HEK293 (cell line): ENCODE data around the gene WASL.

Experiments used
- CTCF ChIA-PET: fragments of 350-600 bp; formaldehyde crosslinking; extraction: SDS; loops from one replicate; lab custom pipeline; 2021; ENCODE audit warnings: antibody characterized with exemption; lab: Yijun Ruan, JAX
- POLR2A ChIA-PET: fragments of 300-600 bp; formaldehyde crosslinking; extraction: SDS; loops from one replicate; lab custom pipeline; 2020; ENCODE audit warnings: antibody characterized with exemption, inconsistent platforms; lab: Yijun Ruan, JAX
- H3K27ac ChIP-seq: fragments of 200-500 bp; sonication (Bioruptor generic); 2 replicates; pipeline ENCODE4 v1.5.1; 2014; ENCODE audit warnings: low read depth, low read length, control low read depth, inconsistent platforms; ENCODE audit errors: extremely low read depth
- H3K36me3 ChIP-seq, 2 experiments: fragments of 200-500 bp in 1 of 2; sonication (Bioruptor generic) in 1 of 2; 1 replicate in 1 of 2; 2 replicates in 1 of 2; pipeline ENCODE4 v1.5.1; 2014 to 2017; ENCODE audit warnings: inconsistent platforms in 2 of 2, low read length in 2 of 2; ENCODE audit not compliant: control insufficient read depth in 2 of 2, insufficient read depth in 1 of 2
- H3K4me1 ChIP-seq: fragments of 200-500 bp; sonication (Bioruptor generic); 2 replicates; pipeline ENCODE4 v1.5.1; 2014; ENCODE audit warnings: mild to moderate bottlenecking, low read length, inconsistent platforms; ENCODE audit not compliant: control insufficient read depth, insufficient read depth
- H3K4me3 ChIP-seq: 2 replicates; pipeline ENCODE4 v1.5.1; 2011; ENCODE audit warnings: low read depth, mild to moderate bottlenecking, control low read depth, low read length, moderate library complexity
- H3K9me3 ChIP-seq: fragments of 200-500 bp; sonication (Bioruptor generic); 2 replicates; pipeline ENCODE4 v1.5.1; 2014; ENCODE audit warnings: low read depth, low read length, inconsistent platforms; ENCODE audit not compliant: control insufficient read depth, insufficient read depth
- KLF9 ChIP-seq: fragments of 450-650 bp; formaldehyde crosslinking; IDR thresholded peaks from 2 replicates; pipeline ENCODE4 v1.5.1; 2016; ENCODE audit warnings: missing biosample characterization, missing genetic modification characterization, low read depth
- PRDM1 ChIP-seq: fragments of 450-650 bp; formaldehyde crosslinking; IDR thresholded peaks from 2 replicates; pipeline ENCODE4; 2016; ENCODE audit warnings: missing biosample characterization, missing genetic modification characterization
- SP3 ChIP-seq: fragments of 450-650 bp; formaldehyde crosslinking; IDR thresholded peaks from 2 replicates; pipeline ENCODE4 v1.5.1; 2016; ENCODE audit warnings: missing biosample characterization, missing genetic modification characterization
- ZFP3 ChIP-seq: fragments of 450-650 bp; formaldehyde crosslinking; IDR thresholded peaks from 2 replicates; pipeline ENCODE4 v1.5.1; 2016; ENCODE audit warnings: low read depth, missing biosample characterization, missing genetic modification characterization
- ZFP41 ChIP-seq: fragments of 450-650 bp; formaldehyde crosslinking; IDR thresholded peaks from 2 replicates; pipeline ENCODE4 v1.5.1; 2016; ENCODE audit warnings: missing biosample characterization, missing genetic modification characterization, borderline replicate concordance
- ZNF138 ChIP-seq: fragments of 450-650 bp; formaldehyde crosslinking; IDR thresholded peaks from 2 replicates; pipeline ENCODE4 v1.5.1; 2016; ENCODE audit warnings: missing biosample characterization, missing genetic modification characterization, borderline replicate concordance
- ZNF157 ChIP-seq: fragments of 450-650 bp; formaldehyde crosslinking; IDR thresholded peaks from 2 replicates; pipeline ENCODE4 v1.5.1; 2016; ENCODE audit warnings: missing biosample characterization, missing genetic modification characterization
- ZNF341 ChIP-seq: fragments of 450-650 bp; formaldehyde crosslinking; IDR thresholded peaks from 2 replicates; pipeline ENCODE4; 2016; ENCODE audit warnings: low read depth, missing biosample characterization, missing genetic modification characterization
- ZNF426 ChIP-seq: fragments of 450-650 bp; formaldehyde crosslinking; IDR thresholded peaks from 2 replicates; pipeline ENCODE4 v1.5.1; 2017; ENCODE audit warnings: missing biosample characterization, missing genetic modification characterization, mild to moderate bottlenecking, inconsistent platforms, moderate library complexity
- ZNF501 ChIP-seq: fragments of 450-650 bp; formaldehyde crosslinking; IDR thresholded peaks from 2 replicates; pipeline ENCODE4 v1.5.1; 2016; ENCODE audit warnings: missing biosample characterization, missing genetic modification characterization
- ZNF548 ChIP-seq: fragments of 450-650 bp; formaldehyde crosslinking; IDR thresholded peaks from 2 replicates; pipeline ENCODE4 v1.5.1; 2016; ENCODE audit warnings: missing biosample characterization, missing genetic modification characterization
- ZNF560 ChIP-seq: fragments of 450-650 bp; formaldehyde crosslinking; IDR thresholded peaks from 2 replicates; pipeline ENCODE4 v1.5.1; 2017; ENCODE audit warnings: missing biosample characterization, missing genetic modification characterization, borderline replicate concordance
- ZNF658 ChIP-seq: fragments of 450-650 bp; formaldehyde crosslinking; IDR thresholded peaks from 2 replicates; pipeline ENCODE4; 2016; ENCODE audit warnings: missing biosample characterization, missing genetic modification characterization
- TF ChIP-seq, protein P1 (sequence below): fragments of 450-650 bp; formaldehyde crosslinking; IDR thresholded peaks from 2 replicates; pipeline ENCODE4 v1.5.1; 2016; ENCODE audit warnings: missing biosample characterization, missing genetic modification characterization, borderline replicate concordance
- TF ChIP-seq, protein P2 (sequence below): fragments of 450-650 bp; formaldehyde crosslinking; IDR thresholded peaks from 2 replicates; pipeline ENCODE4 v1.5.1; 2017; ENCODE audit warnings: missing biosample characterization, missing genetic modification characterization
- TF ChIP-seq, protein P3 (sequence below): fragments of 450-650 bp; IDR thresholded peaks from 2 replicates; pipeline ENCODE4 v1.5.1; 2018; ENCODE audit warnings: missing biosample characterization, mild to moderate bottlenecking, missing genetic modification characterization
- TF ChIP-seq, protein P4 (sequence below): fragments of 450-650 bp; formaldehyde crosslinking; IDR thresholded peaks from 2 replicates; pipeline ENCODE4 v1.5.1; 2017; ENCODE audit warnings: missing biosample characterization, missing genetic modification characterization

Gene WASL

DNA sequence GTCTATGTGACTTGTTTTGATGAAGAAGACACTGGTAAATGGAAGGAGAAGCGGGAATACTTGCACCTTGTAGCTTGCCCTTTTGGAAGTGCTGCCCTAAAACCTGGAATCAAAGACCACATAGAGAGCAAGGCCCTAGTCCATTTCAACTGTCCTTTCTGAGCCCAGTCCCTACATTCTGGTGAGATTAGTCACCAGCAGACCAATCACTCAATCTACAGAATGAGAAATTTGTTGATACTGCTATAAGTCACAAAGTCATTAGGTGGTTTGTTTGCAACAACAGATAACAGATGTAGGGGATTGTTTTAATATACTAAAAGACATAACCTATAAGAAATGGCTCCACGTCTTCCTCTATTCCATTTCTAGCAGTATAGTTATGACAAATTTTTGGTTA lies 33.6 kb downstream of the WASL start (continued):
- TF ChIP-seq, protein P1, sequence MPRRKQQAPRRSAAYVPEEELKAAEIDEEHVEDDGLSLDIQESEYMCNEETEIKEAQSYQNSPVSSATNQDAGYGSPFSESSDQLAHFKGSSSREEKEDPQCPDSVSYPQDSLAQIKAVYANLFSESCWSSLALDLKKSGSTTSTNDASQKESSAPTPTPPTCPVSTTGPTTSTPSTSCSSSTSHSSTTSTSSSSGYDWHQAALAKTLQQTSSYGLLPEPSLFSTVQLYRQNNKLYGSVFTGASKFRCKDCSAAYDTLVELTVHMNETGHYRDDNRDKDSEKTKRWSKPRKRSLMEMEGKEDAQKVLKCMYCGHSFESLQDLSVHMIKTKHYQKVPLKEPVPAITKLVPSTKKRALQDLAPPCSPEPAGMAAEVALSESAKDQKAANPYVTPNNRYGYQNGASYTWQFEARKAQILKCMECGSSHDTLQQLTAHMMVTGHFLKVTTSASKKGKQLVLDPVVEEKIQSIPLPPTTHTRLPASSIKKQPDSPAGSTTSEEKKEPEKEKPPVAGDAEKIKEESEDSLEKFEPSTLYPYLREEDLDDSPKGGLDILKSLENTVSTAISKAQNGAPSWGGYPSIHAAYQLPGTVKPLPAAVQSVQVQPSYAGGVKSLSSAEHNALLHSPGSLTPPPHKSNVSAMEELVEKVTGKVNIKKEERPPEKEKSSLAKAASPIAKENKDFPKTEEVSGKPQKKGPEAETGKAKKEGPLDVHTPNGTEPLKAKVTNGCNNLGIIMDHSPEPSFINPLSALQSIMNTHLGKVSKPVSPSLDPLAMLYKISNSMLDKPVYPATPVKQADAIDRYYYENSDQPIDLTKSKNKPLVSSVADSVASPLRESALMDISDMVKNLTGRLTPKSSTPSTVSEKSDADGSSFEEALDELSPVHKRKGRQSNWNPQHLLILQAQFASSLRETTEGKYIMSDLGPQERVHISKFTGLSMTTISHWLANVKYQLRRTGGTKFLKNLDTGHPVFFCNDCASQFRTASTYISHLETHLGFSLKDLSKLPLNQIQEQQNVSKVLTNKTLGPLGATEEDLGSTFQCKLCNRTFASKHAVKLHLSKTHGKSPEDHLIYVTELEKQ (tag by site-specific recombination), result no peak
- TF ChIP-seq, protein P2, sequence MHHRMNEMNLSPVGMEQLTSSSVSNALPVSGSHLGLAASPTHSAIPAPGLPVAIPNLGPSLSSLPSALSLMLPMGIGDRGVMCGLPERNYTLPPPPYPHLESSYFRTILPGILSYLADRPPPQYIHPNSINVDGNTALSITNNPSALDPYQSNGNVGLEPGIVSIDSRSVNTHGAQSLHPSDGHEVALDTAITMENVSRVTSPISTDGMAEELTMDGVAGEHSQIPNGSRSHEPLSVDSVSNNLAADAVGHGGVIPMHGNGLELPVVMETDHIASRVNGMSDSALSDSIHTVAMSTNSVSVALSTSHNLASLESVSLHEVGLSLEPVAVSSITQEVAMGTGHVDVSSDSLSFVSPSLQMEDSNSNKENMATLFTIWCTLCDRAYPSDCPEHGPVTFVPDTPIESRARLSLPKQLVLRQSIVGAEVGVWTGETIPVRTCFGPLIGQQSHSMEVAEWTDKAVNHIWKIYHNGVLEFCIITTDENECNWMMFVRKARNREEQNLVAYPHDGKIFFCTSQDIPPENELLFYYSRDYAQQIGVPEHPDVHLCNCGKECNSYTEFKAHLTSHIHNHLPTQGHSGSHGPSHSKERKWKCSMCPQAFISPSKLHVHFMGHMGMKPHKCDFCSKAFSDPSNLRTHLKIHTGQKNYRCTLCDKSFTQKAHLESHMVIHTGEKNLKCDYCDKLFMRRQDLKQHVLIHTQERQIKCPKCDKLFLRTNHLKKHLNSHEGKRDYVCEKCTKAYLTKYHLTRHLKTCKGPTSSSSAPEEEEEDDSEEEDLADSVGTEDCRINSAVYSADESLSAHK (tag by site-specific recombination), result no peak
- TF ChIP-seq ZFP41 (no peak), ZNF658 (tag by site-specific recombination) (no peak)
- TF ChIP-seq, protein P3, sequence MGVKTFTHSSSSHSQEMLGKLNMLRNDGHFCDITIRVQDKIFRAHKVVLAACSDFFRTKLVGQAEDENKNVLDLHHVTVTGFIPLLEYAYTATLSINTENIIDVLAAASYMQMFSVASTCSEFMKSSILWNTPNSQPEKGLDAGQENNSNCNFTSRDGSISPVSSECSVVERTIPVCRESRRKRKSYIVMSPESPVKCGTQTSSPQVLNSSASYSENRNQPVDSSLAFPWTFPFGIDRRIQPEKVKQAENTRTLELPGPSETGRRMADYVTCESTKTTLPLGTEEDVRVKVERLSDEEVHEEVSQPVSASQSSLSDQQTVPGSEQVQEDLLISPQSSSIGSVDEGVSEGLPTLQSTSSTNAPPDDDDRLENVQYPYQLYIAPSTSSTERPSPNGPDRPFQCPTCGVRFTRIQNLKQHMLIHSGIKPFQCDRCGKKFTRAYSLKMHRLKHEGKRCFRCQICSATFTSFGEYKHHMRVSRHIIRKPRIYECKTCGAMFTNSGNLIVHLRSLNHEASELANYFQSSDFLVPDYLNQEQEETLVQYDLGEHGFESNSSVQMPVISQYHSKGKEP (tag by site-specific recombination), result no peak

DNA sequence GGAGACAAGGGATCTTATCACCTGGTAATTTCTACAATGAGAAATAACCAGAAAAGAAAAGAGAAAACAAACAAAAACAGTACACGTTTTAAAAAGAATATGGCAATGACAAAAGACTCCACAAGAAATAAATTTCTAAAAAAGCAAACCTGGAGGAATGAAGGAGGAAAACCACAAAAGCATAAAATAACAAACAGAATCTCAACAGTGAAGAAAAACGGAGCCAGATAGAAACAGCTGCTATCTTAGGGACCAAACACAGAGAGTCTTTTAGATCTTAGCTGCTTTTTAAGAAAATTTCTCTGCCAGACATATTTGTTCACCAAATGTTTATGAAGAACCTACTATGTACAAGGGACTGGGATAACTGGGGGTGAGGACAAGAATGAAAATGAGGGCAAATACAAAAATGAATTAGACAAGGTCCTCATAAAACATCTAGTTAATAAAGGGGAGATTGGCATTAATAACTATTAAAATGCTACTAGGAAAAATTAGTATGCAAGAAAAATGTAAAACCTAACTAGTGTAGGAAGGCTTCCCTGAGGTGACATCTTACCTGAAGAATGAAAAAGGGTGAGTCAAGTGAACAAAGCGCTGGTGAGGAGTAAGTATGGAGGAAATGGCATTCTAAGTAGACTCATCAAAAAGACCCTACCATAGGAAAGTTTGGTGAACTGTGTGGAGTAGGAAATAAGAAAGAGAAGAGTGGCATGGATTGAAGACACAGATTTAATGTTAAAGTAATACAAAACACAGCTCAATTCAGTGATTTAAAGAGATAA lies 34.3 kb downstream of the WASL start:
- POLR2A ChIA-PET, result no interaction called here
- CTCF ChIA-PET, result no interaction called here
- TF ChIP-seq, protein P4, sequence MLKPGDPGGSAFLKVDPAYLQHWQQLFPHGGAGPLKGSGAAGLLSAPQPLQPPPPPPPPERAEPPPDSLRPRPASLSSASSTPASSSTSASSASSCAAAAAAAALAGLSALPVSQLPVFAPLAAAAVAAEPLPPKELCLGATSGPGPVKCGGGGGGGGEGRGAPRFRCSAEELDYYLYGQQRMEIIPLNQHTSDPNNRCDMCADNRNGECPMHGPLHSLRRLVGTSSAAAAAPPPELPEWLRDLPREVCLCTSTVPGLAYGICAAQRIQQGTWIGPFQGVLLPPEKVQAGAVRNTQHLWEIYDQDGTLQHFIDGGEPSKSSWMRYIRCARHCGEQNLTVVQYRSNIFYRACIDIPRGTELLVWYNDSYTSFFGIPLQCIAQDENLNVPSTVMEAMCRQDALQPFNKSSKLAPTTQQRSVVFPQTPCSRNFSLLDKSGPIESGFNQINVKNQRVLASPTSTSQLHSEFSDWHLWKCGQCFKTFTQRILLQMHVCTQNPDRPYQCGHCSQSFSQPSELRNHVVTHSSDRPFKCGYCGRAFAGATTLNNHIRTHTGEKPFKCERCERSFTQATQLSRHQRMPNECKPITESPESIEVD (tag by site-specific recombination), result peak; percentile 33; the same call in 1 of the 2 replicates
- no peak for TF ChIP-seq ZNF426 (tag by site-specific recombination)
- H3K4me1 ChIP-seq, result peaks cover 10% of the 10 kb centered on the region; the same call in 1 of the 2 replicates
- H3K27ac ChIP-seq, result no peak overlapping the region
- no peaks in the 10 kb centered on the region for H3K9me3 ChIP-seq
- no peak overlapping the region for H3K4me3 ChIP-seq
- H3K36me3 ChIP-seq, result no peaks in the 10 kb centered on the region

DNA sequence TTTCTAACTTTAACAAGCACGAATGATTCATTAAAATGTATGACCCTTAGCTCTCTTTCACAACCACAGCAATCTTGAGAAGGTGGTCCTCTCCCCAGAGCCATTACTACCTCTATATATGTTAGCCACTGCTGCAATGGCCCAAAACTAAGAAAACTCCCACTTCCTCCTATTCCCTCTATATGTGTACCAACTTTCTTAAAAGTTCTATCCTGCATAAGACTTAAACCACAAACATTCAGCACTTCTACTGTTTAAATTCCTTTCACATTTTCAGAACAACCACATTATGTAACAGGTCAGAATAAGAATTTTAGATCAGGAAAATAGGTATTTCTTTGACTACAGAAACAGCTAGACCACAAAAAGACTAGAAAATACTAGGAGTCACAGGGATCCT lies 36.2 kb downstream of the WASL start:
- ChIA-PET POLR2A (no interaction called here), CTCF (no interaction called here)
- Histone ChIP-seq H3K4me1 (peaks cover 10% of the 10 kb centered on the region; the same call in 1 of the 2 replicates), H3K27ac (no peak overlapping the region), H3K36me3 (peaks cover 6% of the 10 kb centered on the region in 2 experiments; a peak in 2 of 3 replicates), H3K9me3 (no peaks in the 10 kb centered on the region)
- TF ChIP-seq ZNF157 (no peak), ZNF560 (no peak), PRDM1 (no peak), SP3 (no peak), KLF9 (tag by site-specific recombination) (no peak), ZNF548 (tag by site-specific recombination) (no peak), ZFP3 (no peak), ZNF501 (tag by site-specific recombination) (no peak), ZNF341 (no peak), ZNF138 (no peak)
- TF ChIP-seq, all 188 proteins: peak for 0
- H3K4me3 ChIP-seq, result no peak overlapping the region
